Tongue (tissue), 2 donors: ENCODE measurements around the gene AGFG1. TPM values are rescaled to one million over a fixed set of nuclear protein-coding genes. Genes with fewer than 3 reads are reported as not detected.

Experiments
- DNase-seq: peaks from one replicate; pipeline ENCODE4 v3.0.0-alpha.2; 2015
- total RNA-seq: library from RNA; depleted of rRNA; stranded (reverse); fragments of >200 nt; gene quantifications from one replicate; pipeline ENCODE4 v1.2.3, GENCODE V29; 2014

Gene AGFG1
- total RNA-seq, 1 donor from 2014 or later, result 35.9 TPM

DNA sequence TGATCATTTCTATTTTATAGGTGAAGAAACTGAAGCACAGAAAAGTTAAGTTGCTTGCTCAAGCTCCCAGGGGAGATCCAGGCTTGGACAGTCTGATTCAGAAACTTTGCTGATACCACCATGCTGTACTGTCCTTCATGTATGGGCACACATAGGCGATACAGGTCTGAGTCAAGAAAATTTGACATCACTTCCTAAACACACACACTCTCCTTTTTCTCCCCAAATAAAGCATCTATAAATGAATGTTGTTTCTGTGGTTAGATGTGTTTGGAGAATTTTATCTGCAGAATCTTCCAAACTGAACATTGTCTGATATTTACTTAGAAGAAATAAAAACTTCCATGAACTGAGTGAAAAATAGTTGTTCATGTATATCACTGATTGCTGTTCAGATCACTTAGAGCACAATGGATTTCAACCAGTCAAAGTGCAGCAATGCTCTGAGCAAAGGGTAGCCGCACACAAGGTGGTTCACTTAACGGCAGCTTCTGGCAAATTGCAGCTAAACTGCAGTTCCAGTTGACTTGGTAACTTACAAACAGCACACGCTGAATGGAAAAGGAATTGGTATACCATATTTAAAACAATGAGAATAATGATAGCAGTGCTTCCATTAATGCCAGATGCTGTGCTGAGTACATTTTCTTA lies 10.0 kb upstream of the AGFG1 start:
- no peak for DNase-seq

DNA sequence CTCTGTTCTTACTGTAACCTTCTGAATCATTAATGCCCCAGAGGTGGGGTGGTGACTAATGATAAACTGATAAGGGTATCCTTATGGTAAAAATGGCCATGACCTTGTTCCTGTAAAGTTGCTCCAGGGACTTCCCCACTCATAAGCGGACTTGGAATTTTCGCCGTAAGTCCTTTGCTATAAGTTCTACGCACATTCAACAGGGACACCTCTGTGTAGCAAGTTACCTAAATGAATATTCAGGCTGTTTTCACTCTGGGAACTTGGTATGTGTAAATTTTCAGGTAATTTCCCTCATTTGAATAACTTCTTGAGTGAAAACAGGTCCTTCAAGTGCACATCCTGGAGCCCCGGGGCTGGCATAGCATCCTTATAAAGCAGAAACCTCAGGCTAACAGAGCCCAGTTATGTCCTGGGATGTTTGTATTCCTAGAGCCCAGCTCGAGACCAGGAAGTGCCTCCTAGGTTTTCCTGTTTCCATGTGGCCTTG lies 9.4 kb upstream of the AGFG1 start:
- no peak for DNase-seq

DNA sequence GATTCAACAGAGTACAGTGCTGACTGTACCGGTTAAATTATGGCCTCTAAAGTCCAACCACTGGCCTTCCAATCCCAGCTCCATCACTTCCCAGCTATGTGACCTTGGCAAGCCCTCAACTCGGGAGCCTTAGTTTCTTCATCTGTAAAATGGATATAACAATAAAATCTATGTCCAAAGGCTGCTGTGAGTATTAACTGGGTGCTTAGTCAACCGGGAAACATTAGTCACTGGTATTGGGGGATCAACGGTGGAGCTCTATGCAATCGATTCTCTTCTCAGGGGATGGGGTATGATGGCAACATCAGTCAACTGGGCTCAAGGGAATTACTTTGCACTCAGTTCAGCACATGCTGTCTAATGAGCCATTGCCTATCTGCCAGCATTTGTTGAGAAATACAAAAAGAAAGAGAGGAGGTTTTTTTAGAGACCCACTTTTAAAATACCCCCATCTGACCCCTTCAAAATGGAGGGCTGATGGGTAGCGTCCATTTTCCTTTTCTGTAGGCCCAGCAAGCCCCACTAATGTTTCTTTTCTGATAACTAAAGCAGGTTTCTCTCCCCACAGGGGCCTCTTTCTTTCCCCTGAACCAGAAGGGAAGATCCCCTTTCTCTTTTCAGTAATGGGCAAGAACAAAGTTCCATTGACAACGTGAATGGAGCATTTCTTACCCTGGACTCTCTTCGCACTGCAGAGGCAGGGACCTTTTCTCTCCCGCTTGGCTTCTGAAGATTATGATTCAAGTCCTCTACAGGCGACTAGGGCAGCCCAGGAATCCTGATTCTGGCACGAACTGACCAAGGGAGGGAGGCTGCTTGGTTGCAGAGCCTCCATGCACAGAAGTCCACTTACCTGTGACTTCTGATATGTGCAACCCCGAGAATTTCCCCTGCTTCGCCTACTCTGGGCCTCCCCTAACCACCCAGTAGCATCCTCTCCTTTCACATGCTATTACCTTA lies 8.7 kb upstream of the AGFG1 start:
- DNase-seq, result no peak

GRCh38 chr2:227464361-227464760 lies 7.6 kb upstream of the AGFG1 start:
- no peak for DNase-seq

- no peak for DNase-seq
Measured at GRCh38 chr2:227464851-227465250, 7.1 kb upstream of the AGFG1 start.

GRCh38 chr2:227466887-227467600 lies 4.9 kb upstream of the AGFG1 start:
- no peak for DNase-seq

DNA sequence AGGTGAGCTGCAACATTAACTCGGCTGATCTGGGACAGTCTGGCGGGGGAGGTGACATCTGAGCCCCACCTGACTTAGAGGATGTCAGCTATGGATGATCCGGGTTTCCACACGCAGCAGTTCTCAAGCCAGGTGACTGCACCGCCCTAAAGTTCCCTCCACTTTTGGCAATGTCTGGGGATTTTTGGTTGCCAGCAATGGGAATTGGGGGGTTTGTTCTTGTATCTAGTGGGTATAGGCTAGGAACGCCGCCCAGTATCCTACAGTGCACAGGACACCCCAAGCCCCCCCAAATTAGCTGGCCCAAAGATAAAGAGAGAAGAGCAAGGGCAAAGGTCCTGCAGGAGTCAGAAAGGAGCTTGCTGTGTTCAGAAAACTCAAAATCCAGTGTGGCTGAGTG lies 544 bp upstream of the AGFG1 start:
- no peak for DNase-seq

DNA sequence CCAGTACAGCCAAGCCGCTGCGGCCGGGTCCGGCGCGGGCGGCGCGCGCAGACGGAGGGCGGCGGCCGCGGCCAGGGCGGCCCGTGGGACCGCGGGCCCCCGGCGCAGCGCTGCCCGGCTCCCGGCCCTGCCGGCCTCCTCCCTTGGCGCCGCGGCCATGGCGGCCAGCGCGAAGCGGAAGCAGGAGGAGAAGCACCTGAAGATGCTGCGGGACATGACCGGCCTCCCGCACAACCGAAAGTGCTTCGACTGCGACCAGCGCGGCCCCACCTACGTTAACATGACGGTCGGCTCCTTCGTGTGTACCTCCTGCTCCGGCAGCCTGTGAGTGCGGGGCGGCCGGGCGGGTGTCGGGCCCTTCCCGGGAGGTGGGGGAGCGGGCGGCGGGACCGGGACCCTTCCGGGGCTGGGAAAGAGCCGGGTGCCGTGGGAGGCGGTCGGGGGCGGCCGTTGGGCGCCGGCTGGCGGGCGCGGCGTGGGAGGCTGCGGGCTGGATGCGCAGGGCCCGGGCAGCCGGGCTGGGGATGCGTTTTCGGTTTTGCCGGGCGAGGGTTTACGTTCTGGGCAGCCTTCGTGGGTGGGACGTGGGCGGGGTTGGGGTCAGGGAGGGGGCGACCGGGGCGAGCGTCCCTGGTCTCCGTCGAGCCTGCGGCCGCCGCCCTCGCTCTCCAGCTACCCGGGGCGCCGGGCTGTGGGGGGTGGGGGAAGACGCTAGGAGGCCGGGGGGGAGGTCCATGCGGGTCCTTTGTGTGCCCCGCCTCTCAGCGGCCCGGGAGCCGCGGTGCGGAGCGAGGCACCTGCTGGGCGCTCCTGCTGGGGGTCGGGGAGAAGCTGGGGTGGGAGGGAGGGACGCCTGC lies 537 bp downstream of the AGFG1 start:
- DNase-seq, result peak; percentile 54

DNA sequence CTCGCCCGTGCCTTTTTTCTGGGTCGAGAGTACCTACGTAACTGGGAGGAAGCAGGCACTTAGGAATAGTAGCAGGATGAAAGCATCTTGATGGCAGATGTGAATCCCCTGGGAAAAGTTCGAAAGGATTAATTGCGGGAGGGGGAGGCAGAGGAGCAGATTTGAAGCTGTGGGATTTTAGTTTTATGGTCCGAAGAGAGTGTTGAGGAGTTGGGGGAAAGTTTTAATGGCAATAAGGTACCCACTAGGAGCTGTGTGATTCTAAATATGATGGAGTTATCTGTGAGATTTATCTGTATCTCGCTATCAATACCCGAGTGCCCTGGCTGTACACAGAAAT lies 1.1 kb downstream of the AGFG1 start:
- DNase-seq, result no peak

- no peak for DNase-seq
Measured at GRCh38 chr2:227473806-227474205, 1.9 kb downstream of the AGFG1 start.

GRCh38 chr2:227474410-227474809 lies 2.5 kb downstream of the AGFG1 start:
- no peak for DNase-seq

DNA sequence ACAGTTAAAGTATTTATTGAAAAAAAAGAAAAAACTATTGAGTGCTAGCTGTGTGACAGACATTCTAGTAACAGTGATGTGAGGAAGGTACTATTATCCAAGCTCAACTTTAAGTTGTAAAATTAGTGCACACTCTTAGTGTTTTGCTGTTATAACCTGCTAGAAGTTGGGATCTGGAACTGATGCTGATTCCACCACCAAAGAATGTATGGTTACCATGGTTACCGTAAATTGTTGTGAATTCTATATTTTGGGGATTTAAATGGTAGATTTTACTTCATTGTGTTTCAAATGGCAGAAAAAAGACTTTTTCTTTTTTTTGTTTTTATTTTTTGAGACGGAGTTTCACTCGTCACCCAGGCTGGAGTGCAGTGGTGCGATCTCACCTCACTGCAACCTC lies 5.3 kb downstream of the AGFG1 start:
- DNase-seq, result peak; percentile 16

- peak; percentile 27 for DNase-seq
Measured at GRCh38 chr2:227479865-227480475, 8.0 kb downstream of the AGFG1 start.

DNA sequence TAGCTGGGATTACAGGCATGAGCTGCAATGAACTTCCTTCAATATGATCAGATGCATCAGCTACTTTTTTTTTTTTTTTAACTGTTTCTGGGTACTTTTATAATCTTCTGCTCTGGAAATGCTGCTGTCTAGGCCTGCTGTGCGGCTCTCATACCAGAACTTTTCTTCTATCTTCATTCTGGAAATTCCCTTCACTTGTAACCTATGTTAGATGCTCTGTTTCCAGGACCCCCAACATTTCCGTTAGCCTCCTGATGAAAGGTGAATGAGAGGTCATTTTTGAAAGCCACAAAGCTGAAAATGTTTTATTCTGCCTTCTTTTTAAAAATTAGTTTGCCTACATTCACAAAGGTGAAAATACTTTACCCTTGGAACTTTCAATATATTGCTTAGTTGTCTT lies 8.6 kb downstream of the AGFG1 start:
- no peak for DNase-seq

- DNase-seq, result no peak
Measured at GRCh38 chr2:227482638-227483340, 10.8 kb downstream of the AGFG1 start.

DNA sequence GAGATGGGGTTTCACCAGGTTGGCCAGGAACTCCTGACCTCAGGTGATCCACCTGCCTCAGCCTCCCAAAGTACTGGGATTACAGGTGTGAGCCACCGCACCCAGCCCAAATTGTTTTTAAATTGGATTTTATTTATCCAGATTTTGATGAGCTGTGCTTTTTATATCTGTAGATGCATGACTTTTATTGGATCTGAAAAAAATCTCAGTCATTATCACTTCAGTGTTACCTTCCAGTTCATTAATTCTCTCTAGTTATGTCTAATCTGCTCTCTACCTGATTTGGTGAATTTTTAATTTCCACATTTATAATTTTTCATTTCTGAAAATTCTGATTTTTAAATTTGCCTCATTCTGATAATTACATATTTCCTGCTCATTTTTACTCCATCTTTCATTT lies 13.5 kb downstream of the AGFG1 start:
- no peak for DNase-seq

GRCh38 chr2:227486688-227487087 lies 14.7 kb downstream of the AGFG1 start:
- no peak for DNase-seq

DNA sequence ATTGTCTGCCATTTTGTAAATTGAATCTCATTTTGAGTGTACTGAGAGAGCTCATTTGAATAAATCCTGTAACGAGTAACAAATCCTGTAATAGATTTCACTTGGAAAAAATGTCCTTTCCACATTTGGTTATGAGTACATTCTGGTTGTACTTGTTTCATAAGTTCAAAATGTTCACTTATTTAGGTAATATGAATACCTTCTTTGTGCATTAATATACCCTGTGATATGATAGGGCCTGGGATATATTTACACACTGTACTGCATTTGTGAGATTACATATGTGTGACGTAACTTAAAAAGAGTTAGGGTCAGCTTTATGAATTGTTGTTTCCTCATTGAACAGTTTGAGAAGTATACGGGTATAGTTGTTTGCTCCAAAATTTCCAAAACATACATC lies 16.1 kb downstream of the AGFG1 start:
- DNase-seq, result no peak

GRCh38 chr2:227491386-227491785 lies 19.4 kb downstream of the AGFG1 start:
- no peak for DNase-seq

GRCh38 chr2:227493524-227493923 lies 21.6 kb downstream of the AGFG1 start:
- no peak for DNase-seq

DNA sequence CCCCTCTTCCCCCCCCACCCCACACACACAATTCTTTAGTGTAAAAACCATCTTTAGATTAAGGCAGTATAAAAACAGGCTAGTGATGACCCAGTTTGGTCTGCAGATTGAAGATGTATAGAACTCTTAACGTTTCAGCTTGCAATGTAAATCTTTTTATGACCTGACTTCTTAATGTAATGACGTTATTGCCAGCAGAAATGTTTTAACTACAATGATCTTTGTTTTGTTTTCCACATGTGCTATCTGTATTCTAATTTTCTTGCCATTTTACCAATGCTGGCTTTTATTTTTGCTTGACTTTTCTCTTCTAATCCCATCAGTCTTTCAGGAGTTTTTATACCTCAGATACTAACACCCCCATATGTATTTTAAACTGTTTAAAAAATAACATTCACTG lies 25.2 kb downstream of the AGFG1 start:
- no peak for DNase-seq
